ENCODE data around the gene STIM1. TPM values are rescaled to one million over a fixed set of nuclear protein-coding genes. Genes with fewer than 3 reads are reported as not detected.

Gene STIM1
- total RNA-seq, 2 donors from 2014 or later: 129 to 157 TPM

- H3K4me3 Mint-ChIP-seq: peak overlapping the region; percentile 72 to 80
- DNase-seq (peak; percentile 74 to 77), ATAC-seq (replicated peaks in 1 of 2) (peak; percentile 98 to 99)
- no peaks in the 10 kb centered on the region for H3K9me3 Mint-ChIP-seq
- H3K27ac Mint-ChIP-seq: peak overlapping the region; percentile 91
- H3K27me3 Mint-ChIP-seq (ENCODE audit: low read depth): no peaks in the 10 kb centered on the region
- H3K36me3 Mint-ChIP-seq (ENCODE audit: insufficient read depth in 2 of 2): peaks cover 1 to 2% of the 10 kb centered on the region in 2 donors
- peaks cover 87% of the 10 kb centered on the region for H3K4me1 Mint-ChIP-seq (ENCODE audit: low read depth)
Measured at GRCh38 chr11:3905080-3905953, 49.9 kb downstream of the STIM1 start.

DNA sequence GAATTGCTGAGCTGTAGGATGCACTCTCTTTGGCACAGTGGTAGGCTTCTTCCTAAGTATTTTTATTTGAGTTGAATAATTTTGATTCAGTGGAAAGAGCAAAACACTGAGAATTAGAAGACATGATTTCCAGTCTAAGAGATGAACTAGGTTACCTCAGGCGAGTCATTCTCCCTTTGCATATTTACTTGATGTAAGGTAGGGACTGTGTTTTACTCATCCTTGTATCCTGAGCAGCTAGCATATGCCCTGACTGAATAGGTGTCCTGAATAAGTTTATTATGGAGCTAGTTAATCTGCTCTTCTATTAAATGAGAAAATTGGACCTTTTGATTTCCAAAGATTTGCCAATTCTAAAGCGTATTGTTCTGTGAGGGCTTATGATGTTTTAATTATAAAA is 50.7 kb downstream of the STIM1 start:
- peak overlapping the region; percentile 72 to 80 for H3K4me3 Mint-ChIP-seq

GRCh38 chr11:3907590-3907989 is 52.1 kb downstream of the STIM1 start:
- peaks cover 75% of the 10 kb centered on the region for H3K4me1 Mint-ChIP-seq (ENCODE audit: low read depth)
- ATAC-seq (replicated peaks in 1 of 2): peak in 1 of 2 donors; percentile 25
- peak overlapping the region; percentile 81 for H3K27ac Mint-ChIP-seq
- peaks cover 0 to 2% of the 10 kb centered on the region in 2 donors for H3K36me3 Mint-ChIP-seq (ENCODE audit: insufficient read depth in 2 of 2)
- no peaks in the 10 kb centered on the region for H3K27me3 Mint-ChIP-seq (ENCODE audit: low read depth)
- DNase-seq: peak in 1 of 2 donors; percentile 21
- no peaks in the 10 kb centered on the region for H3K9me3 Mint-ChIP-seq
- peak overlapping the region; percentile 43 to 68 for H3K4me3 Mint-ChIP-seq

More for the DNA sequence above, 50.7 kb downstream of the STIM1 start:
- ATAC-seq (replicated peaks in 1 of 2) (peak; percentile 46 to 58), DNase-seq (no peak)
- Mint-ChIP-seq H3K9me3 (no peaks in the 10 kb centered on the region), H3K36me3 (ENCODE audit: insufficient read depth in 2 of 2) (peaks cover 0 to 2% of the 10 kb centered on the region in 2 donors), H3K27me3 (ENCODE audit: low read depth) (no peaks in the 10 kb centered on the region), H3K27ac (peak overlapping the region; percentile 91), H3K4me1 (ENCODE audit: low read depth) (peaks cover 81% of the 10 kb centered on the region)

GRCh38 chr11:3909901-3910300 is 54.4 kb downstream of the STIM1 start:
- H3K4me1 Mint-ChIP-seq (ENCODE audit: low read depth): peaks cover 63% of the 10 kb centered on the region
- no peaks in the 10 kb centered on the region for H3K27me3 Mint-ChIP-seq (ENCODE audit: low read depth)
- no peaks in the 10 kb centered on the region for H3K9me3 Mint-ChIP-seq
- ATAC-seq (replicated peaks in 1 of 2): no peak
- peak overlapping the region; percentile 51 for H3K27ac Mint-ChIP-seq
- H3K36me3 Mint-ChIP-seq (ENCODE audit: insufficient read depth in 2 of 2): peaks cover 0 to 2% of the 10 kb centered on the region in 2 donors
- H3K4me3 Mint-ChIP-seq: no peak overlapping the region
- no peak for DNase-seq

DNA sequence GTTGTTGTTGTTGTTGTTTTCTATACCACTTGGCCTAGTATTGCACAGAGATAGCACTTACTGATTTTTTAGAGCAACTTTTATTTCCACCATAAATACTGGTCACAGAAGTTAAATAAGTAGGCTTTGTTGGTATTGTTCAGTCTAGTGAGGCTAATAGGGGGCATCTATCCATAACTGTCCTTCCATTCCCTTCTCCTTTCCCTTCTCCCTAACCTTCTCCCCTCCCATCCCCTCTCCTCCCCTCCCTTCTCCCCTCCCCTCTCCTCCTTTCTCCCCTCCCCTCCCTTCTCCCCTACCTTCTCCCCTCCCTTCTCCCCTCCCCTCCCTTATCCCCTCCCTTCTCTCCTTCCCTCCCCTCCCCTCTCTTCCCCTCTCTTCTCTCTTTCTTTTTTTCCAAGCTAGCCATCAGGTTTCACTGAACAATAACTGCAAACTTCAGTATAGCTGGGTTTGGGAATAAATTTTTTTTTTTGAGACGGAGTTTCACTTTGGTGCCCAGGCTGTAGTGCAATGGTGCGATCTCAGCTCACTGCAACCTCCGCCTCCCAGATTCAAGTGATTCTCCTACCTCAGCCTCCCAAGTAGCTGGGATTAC is 56.5 kb downstream of the STIM1 start:
- Mint-ChIP-seq H3K36me3 (ENCODE audit: insufficient read depth in 2 of 2) (peaks cover 0 to 2% of the 10 kb centered on the region in 2 donors), H3K27me3 (ENCODE audit: low read depth) (no peaks in the 10 kb centered on the region), H3K4me3 (no peak overlapping the region), H3K27ac (peak overlapping the region; percentile 82), H3K4me1 (ENCODE audit: low read depth) (peaks cover 55% of the 10 kb centered on the region), H3K9me3 (no peaks in the 10 kb centered on the region)
- DNase-seq: no peak
- ATAC-seq (replicated peaks in 1 of 2): no peak

- DNase-seq (no peak), ATAC-seq (replicated peaks in 1 of 2) (no peak)
- Mint-ChIP-seq H3K36me3 (ENCODE audit: insufficient read depth in 2 of 2) (peaks cover 0 to 9% of the 10 kb centered on the region in 2 donors), H3K27me3 (ENCODE audit: low read depth) (no peaks in the 10 kb centered on the region), H3K9me3 (peaks cover 0 to 1% of the 10 kb centered on the region in 2 donors), H3K27ac (peak overlapping the region; percentile 47), H3K4me3 (no peak overlapping the region), H3K4me1 (ENCODE audit: low read depth) (peaks cover 62% of the 10 kb centered on the region)
Measured at GRCh38 chr11:3913921-3914320, 58.5 kb downstream of the STIM1 start.

- H3K27ac Mint-ChIP-seq: peak overlapping the region; percentile 59
- H3K27me3 Mint-ChIP-seq (ENCODE audit: low read depth): no peaks in the 10 kb centered on the region
- H3K4me3 Mint-ChIP-seq: no peak overlapping the region
- peaks cover 0 to 13% of the 10 kb centered on the region in 2 donors for H3K36me3 Mint-ChIP-seq (ENCODE audit: insufficient read depth in 2 of 2)
- DNase-seq (no peak), ATAC-seq (replicated peaks in 1 of 2) (no peak)
- peaks cover 62% of the 10 kb centered on the region for H3K4me1 Mint-ChIP-seq (ENCODE audit: low read depth)
- H3K9me3 Mint-ChIP-seq: peaks cover 1 to 2% of the 10 kb centered on the region in 2 donors
Measured at GRCh38 chr11:3914805-3915204, 59.3 kb downstream of the STIM1 start.

- no peaks in the 10 kb centered on the region for H3K27me3 Mint-ChIP-seq (ENCODE audit: low read depth)
- peaks cover 70% of the 10 kb centered on the region for H3K4me1 Mint-ChIP-seq (ENCODE audit: low read depth)
- peaks cover 1 to 2% of the 10 kb centered on the region in 2 donors for H3K9me3 Mint-ChIP-seq
- DNase-seq (peak; percentile 29 to 40), ATAC-seq (replicated peaks in 1 of 2) (peak; percentile 65 to 72)
- peaks cover 3 to 21% of the 10 kb centered on the region in 2 donors for H3K36me3 Mint-ChIP-seq (ENCODE audit: insufficient read depth in 2 of 2)
- H3K27ac Mint-ChIP-seq: peak overlapping the region; percentile 74
- peak overlapping the region in 1 of 2 donors; percentile 37 for H3K4me3 Mint-ChIP-seq
Measured at GRCh38 chr11:3916962-3917361, 61.5 kb downstream of the STIM1 start.

DNA sequence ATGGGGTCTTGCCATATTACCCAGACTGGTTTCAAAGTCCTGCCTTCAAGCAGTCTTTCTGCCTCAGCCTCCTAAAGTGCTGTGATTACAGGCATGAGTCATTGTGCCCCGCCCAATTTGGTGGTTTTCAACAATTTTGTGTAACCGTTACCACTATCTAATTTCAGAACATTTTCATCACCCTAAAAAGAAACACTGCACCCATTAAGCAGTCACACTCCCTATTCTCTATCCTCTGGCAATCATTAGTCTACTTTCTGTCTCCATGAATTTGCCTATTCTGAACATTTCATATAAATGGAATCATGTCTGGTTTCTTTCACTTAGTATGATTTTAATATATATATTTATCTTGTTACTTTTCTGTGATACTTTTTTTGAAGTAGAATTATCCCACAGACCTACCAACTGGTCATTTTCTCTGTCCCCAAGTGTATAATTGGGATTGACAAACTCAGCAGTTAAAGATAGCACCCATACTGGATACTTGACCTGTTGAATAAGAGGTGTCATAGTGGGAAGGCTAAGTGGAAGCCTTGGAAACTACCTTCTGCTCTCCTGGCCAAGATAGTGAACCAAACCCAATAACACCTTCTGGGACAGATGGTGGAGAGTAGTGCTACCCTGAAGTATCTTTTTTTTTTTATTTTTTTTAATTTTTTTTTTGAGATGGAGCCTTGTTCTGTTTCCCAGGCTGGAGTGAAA is 64.8 kb downstream of the STIM1 start:
- DNase-seq: peak; percentile 80 to 87
- Mint-ChIP-seq H3K27me3 (ENCODE audit: low read depth) (no peaks in the 10 kb centered on the region), H3K4me1 (ENCODE audit: low read depth) (peaks cover 68% of the 10 kb centered on the region), H3K9me3 (peaks cover 1 to 2% of the 10 kb centered on the region in 2 donors), H3K4me3 (peak overlapping the region; percentile 33 to 70), H3K27ac (peak overlapping the region; percentile 94), H3K36me3 (ENCODE audit: insufficient read depth in 2 of 2) (peaks cover 6 to 28% of the 10 kb centered on the region in 2 donors)
- peak; percentile 85 to 87 for ATAC-seq (replicated peaks in 1 of 2)

DNA sequence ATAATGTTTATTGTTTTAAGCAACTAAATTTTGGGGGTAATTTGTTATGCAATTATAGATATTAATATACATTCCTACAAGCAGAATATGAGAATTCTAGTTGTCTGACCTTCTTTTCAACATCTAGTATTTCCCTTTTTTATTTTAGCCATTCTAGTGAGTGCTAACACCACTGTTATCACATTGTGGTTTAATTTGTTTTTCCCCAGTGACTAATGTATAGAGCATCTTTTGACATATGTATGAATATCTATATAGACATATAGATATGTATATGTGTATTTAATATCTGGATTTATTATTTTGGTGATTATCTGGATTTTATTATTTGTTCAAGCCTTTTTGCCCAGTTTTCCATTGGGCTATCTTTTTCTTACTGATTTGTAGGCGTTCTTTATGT is 66.6 kb downstream of the STIM1 start:
- ATAC-seq (replicated peaks in 1 of 2) (no peak), DNase-seq (no peak)
- Mint-ChIP-seq H3K27ac (no peak overlapping the region), H3K36me3 (ENCODE audit: insufficient read depth in 2 of 2) (peaks cover 6 to 28% of the 10 kb centered on the region in 2 donors), H3K9me3 (peaks cover 1 to 2% of the 10 kb centered on the region in 2 donors), H3K4me3 (no peak overlapping the region), H3K4me1 (ENCODE audit: low read depth) (peaks cover 66% of the 10 kb centered on the region), H3K27me3 (ENCODE audit: low read depth) (no peaks in the 10 kb centered on the region)

- Mint-ChIP-seq H3K4me1 (ENCODE audit: low read depth) (peaks cover 42% of the 10 kb centered on the region), H3K27me3 (ENCODE audit: low read depth) (no peaks in the 10 kb centered on the region), H3K4me3 (no peak overlapping the region), H3K36me3 (ENCODE audit: insufficient read depth in 2 of 2) (peaks cover 4 to 15% of the 10 kb centered on the region in 2 donors), H3K9me3 (no peaks in the 10 kb centered on the region), H3K27ac (no peak overlapping the region)
- DNase-seq: no peak
- no peak for ATAC-seq (replicated peaks in 1 of 2)
Measured at GRCh38 chr11:3925513-3925912, 70.0 kb downstream of the STIM1 start.

- ATAC-seq (replicated peaks in 1 of 2): no peak
- Mint-ChIP-seq H3K4me1 (ENCODE audit: low read depth) (peaks cover 31% of the 10 kb centered on the region), H3K27me3 (ENCODE audit: low read depth) (no peaks in the 10 kb centered on the region), H3K9me3 (no peaks in the 10 kb centered on the region), H3K4me3 (no peak overlapping the region), H3K36me3 (ENCODE audit: insufficient read depth in 2 of 2) (peaks cover 4 to 11% of the 10 kb centered on the region in 2 donors), H3K27ac (peak overlapping the region; percentile 35)
- no peak for DNase-seq
Measured at GRCh38 chr11:3926458-3927095, 71.1 kb downstream of the STIM1 start.
